Measurements from ENCODE around the gene KIAA0930. TPM values are rescaled to one million over a fixed set of nuclear protein-coding genes. Genes with fewer than 3 reads are reported as not detected.
"Not testable (repeated sequence)": the region's sequence is repeated elsewhere in the genome, so short reads cannot be mapped to it uniquely, and the experiment has no call there.

Gene KIAA0930
- total RNA-seq, 6 experiments from 2014 or later, result 53.9 to 70.1 (median 57.8) TPM

DNA sequence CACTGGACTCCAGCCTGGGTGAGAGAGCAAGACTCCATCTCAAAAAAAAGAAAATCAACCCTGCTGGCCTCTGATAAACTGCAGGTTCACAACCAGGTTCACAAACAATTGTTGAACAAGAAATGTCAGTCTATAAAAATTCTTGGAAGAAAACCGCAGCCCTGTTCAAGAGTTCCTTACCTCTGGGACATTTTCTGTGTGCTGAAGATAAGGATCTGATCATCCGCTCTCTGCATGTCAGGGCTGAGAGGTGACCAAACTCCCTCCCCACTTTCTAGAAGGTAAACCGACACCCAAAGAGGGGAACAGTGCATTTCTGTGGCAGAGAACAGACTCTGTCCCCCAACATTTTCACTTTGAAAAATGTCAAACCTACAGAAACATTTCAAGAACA lies 39.9 kb upstream of the KIAA0930 start:
- no peak overlapping the region for H3K27ac Mint-ChIP-seq
- H3K27me3 Mint-ChIP-seq (ENCODE audit: insufficient read depth), result peaks cover 7% of the 10 kb centered on the region
- TF ChIP-seq, protein P1, sequence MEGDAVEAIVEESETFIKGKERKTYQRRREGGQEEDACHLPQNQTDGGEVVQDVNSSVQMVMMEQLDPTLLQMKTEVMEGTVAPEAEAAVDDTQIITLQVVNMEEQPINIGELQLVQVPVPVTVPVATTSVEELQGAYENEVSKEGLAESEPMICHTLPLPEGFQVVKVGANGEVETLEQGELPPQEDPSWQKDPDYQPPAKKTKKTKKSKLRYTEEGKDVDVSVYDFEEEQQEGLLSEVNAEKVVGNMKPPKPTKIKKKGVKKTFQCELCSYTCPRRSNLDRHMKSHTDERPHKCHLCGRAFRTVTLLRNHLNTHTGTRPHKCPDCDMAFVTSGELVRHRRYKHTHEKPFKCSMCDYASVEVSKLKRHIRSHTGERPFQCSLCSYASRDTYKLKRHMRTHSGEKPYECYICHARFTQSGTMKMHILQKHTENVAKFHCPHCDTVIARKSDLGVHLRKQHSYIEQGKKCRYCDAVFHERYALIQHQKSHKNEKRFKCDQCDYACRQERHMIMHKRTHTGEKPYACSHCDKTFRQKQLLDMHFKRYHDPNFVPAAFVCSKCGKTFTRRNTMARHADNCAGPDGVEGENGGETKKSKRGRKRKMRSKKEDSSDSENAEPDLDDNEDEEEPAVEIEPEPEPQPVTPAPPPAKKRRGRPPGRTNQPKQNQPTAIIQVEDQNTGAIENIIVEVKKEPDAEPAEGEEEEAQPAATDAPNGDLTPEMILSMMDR (IDR thresholded peaks at IDR 0.05), result no peak
- no peak overlapping the region for H3K4me3 Mint-ChIP-seq
- peaks cover 18% of the 10 kb centered on the region for H3K4me1 Mint-ChIP-seq (ENCODE audit: low read depth)
- no peaks in the 10 kb centered on the region for H3K36me3 Mint-ChIP-seq (ENCODE audit: low read depth)
- no peaks in the 10 kb centered on the region for H3K9me3 Mint-ChIP-seq
- no peak for DNase-seq

DNA sequence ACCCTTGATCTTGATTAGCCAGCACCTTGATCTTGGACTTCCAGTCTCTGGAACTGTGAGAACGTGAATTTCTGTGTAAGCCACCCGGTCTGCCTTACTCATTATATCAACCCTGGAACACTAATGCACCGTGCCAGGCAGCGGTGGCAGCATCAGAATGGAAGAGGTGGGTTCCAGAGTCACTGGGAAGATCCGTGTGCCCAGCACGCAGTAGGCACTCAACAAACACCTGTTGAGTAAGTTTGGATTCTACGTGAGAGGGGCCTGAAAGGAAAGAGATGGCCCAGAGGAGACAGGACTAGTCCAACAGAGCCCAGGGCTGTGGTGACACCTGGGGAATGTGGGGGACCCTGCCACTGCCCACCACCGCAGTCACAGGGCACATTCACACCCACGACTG lies 37.4 kb upstream of the KIAA0930 start:
- no peak for DNase-seq
- H3K27ac Mint-ChIP-seq, result no peak overlapping the region
- no peaks in the 10 kb centered on the region for H3K36me3 Mint-ChIP-seq (ENCODE audit: low read depth)
- no peak overlapping the region for H3K4me3 Mint-ChIP-seq
- no peaks in the 10 kb centered on the region for H3K9me3 Mint-ChIP-seq
- peaks cover 3% of the 10 kb centered on the region for H3K27me3 Mint-ChIP-seq (ENCODE audit: insufficient read depth)
- TF ChIP-seq, protein P1 (IDR thresholded peaks at IDR 0.05), result no peak
- peaks cover 18% of the 10 kb centered on the region for H3K4me1 Mint-ChIP-seq (ENCODE audit: low read depth)

DNA sequence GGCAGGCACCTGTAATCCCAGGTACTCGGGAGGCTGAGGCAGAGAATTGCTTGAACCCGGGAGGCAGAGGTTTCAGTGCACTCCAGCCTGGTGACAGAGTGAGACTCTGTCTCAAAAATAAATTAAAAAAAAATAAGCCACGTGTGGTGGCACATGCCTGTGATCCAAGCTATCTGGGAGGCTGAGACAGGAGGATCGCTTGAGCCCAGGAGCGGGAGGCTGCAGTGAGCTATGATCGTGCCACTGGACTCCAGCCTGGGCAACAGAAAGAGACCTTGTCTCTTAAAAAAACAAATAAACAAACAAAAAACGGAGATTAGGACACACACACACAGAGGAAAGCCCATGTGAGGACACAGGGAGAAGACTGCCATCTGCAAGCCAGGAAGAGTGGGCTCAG lies 37.0 kb upstream of the KIAA0930 start:
- H3K4me3 Mint-ChIP-seq; H3K27me3 Mint-ChIP-seq (ENCODE audit: insufficient read depth); H3K36me3 Mint-ChIP-seq (ENCODE audit: low read depth); H3K27ac Mint-ChIP-seq; DNase-seq; H3K9me3 Mint-ChIP-seq: not testable (repeated sequence)
- peaks cover 18% of the 10 kb centered on the region for H3K4me1 Mint-ChIP-seq (ENCODE audit: low read depth)

DNA sequence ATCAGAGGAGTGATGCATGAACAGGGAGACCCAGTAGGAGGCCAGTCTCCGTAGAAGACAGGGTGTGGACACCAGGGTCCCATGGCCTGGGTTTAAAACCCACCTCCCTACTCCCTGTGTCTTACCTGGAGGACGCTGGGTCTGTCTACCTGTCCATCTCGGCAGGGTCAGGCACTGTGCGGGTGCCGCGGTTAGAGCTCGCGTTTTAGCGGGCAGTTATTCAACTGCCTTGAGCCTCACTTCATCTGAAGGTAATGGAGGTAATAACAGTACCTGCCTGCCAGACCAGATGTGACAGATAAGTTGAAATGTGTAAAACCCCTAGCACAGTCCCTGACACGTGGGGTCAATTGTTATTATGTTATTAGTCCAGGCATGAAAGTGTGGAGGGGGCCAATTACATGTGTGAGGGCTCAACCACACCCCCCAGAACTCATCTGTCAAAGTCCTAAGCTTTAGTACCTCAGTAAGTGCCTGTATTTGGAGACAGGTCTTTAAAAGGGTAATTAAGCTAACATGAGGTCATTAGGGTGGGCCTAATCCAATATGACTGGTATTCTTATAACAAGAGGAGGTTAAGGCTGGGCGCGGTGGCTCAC lies 35.9 kb upstream of the KIAA0930 start:
- no peak overlapping the region for H3K4me3 Mint-ChIP-seq
- H3K4me1 Mint-ChIP-seq (ENCODE audit: low read depth), result peaks cover 24% of the 10 kb centered on the region
- no peaks in the 10 kb centered on the region for H3K36me3 Mint-ChIP-seq (ENCODE audit: low read depth)
- no peaks in the 10 kb centered on the region for H3K9me3 Mint-ChIP-seq
- H3K27ac Mint-ChIP-seq, result no peak overlapping the region
- DNase-seq, result no peak
- TF ChIP-seq, protein P1 (IDR thresholded peaks at IDR 0.05), result no peak
- peaks cover 3% of the 10 kb centered on the region for H3K27me3 Mint-ChIP-seq (ENCODE audit: insufficient read depth)

DNA sequence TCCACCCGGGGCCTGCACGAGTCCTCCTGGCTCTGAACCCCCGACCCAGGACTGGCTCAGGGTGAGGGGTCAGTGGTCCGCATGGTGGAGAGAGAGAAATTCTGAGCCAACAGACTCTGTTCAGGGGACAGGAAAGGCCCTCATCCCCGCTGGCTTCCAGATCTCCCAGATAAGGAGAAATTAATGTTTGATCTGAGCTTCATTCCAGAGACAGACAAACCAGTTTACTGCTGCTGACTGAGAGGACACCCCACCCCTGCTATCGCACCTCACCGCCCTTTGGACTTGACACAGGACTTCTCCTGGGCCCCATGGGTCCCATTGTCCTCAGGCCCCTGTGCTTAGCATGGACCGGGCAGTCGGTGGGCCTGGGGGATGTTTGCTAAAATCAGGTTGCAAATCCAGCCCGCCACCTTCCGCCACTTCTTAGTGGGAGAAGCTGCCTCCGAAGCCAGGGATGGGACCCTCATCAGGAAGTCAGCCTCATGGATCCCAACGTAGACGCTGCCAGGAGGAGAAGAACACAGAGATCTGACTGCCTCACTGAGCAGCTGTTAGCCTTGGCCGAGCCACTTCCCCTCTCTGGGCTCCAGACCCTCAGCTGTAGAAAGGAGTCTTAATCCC lies 32.9 kb upstream of the KIAA0930 start:
- TF ChIP-seq, protein P1 (IDR thresholded peaks at IDR 0.05), result no peak
- no peak overlapping the region for H3K27ac Mint-ChIP-seq
- no peaks in the 10 kb centered on the region for H3K9me3 Mint-ChIP-seq
- H3K4me3 Mint-ChIP-seq, result no peak overlapping the region
- DNase-seq, result no peak
- peaks cover 17% of the 10 kb centered on the region for H3K4me1 Mint-ChIP-seq (ENCODE audit: low read depth)
- no peaks in the 10 kb centered on the region for H3K36me3 Mint-ChIP-seq (ENCODE audit: low read depth)
- H3K27me3 Mint-ChIP-seq (ENCODE audit: insufficient read depth), result peaks cover 9% of the 10 kb centered on the region

DNA sequence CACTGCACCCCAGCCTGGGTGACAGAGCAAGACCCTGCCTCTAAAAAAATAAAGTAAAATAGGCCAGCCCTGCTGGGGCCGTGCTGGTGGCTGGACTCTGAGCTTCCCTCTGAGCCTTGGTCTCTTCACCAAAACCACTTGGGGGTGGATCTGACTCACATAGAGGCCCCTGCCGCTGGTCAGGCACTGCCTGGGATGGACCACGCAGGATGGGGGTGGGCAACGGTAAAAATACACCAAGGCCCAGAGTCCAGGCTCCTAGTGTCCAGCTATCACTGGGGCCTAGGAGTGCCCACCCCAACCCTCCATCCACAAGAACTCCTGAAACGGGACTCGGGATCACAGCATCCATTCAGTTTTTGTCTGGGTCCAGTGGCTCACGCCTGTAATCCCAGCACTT lies 31.8 kb upstream of the KIAA0930 start:
- no peaks in the 10 kb centered on the region for H3K36me3 Mint-ChIP-seq (ENCODE audit: low read depth)
- peaks cover 17% of the 10 kb centered on the region for H3K4me1 Mint-ChIP-seq (ENCODE audit: low read depth)
- H3K27ac Mint-ChIP-seq, result no peak overlapping the region
- no peak for DNase-seq
- TF ChIP-seq, protein P1 (IDR thresholded peaks at IDR 0.05), result no peak
- peaks cover 9% of the 10 kb centered on the region for H3K27me3 Mint-ChIP-seq (ENCODE audit: insufficient read depth)
- no peak overlapping the region for H3K4me3 Mint-ChIP-seq
- no peaks in the 10 kb centered on the region for H3K9me3 Mint-ChIP-seq

Measured in HFFc6 (cell line).